AG04450 (cell line): ENCODE results near the gene TCF7L1. TPM values are rescaled to one million over a fixed set of nuclear protein-coding genes. Genes with fewer than 3 reads are reported as not detected.

ENCODE experiments used
- CTCF ChIA-PET: fragments of 300-600, 350-600 bp; formaldehyde crosslinking; extraction: SDS; loops from one replicate; lab custom pipeline; 2022; ENCODE audit warnings: antibody characterized with exemption, inconsistent platforms; lab: Charles Lee
- POLR2A ChIA-PET: fragments of 350-600 bp; formaldehyde crosslinking; extraction: SDS; loops from one replicate; lab custom pipeline; 2021; ENCODE audit warnings: antibody characterized with exemption, inconsistent platforms; lab: Yijun Ruan, JAX
- DNase-seq: peaks from one replicate; pipeline ENCODE4 v3.0.0-alpha.2; 2011; ENCODE audit warnings: low read depth, low spot score
- H3K27ac ChIP-seq: one replicate; pipeline ENCODE4 v1.5.1; 2012; ENCODE audit warnings: low read depth, low read length, control low read depth
- H3K27me3 ChIP-seq: one replicate; pipeline ENCODE4 v1.6.0; 2012; ENCODE audit warnings: low read length; ENCODE audit not compliant: control insufficient read depth, insufficient read depth
- H3K4me3 ChIP-seq: 2 replicates; pipeline ENCODE4 v1.5.1; 2011; ENCODE audit warnings: mild to moderate bottlenecking, low read depth, low read length, control low read depth
- H3K9me3 ChIP-seq: 2 replicates; pipeline ENCODE4 v1.5.1; 2012; ENCODE audit warnings: low read length; ENCODE audit not compliant: control insufficient read depth, insufficient read depth
- polyA plus RNA-seq: library from polyadenylated mRNA; depleted of rRNA; stranded (reverse); fragments of >200 nt; gene quantifications from 2 replicates; pipeline ENCODE4 v1.2.3, GENCODE V29; 2011
- TF ChIP-seq, protein P1 (sequence below): IDR thresholded peaks from 2 replicates; pipeline ENCODE4 v1.5.1; 2011; ENCODE audit warnings: low read depth, low read length, control low read depth, inconsistent platforms

TCF7L1 gene
- polyA plus RNA-seq, 1 experiment: 2.7 TPM

DNA sequence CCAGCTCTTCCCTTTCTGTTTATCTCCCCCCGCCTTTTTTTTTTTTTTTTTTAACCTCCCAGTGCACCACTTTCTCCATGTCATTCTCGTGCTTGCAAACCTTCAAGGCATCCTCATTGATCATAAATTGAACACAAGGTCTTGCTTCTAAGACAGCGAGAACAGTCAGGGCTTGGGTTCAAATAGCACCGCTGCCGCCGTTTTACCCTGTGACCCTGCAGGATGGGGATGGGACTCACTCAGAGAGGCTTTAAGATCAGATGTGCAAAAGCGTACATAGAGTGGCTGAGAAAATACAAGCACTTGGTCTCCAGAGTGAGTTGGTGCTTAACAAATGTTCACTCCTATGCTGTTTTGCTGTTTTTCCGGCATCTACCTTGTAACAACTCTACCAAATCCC lies 93.6 kb downstream of the TCF7L1 start:
- DNase-seq: no peak
- no peak overlapping the region for H3K27ac ChIP-seq
- no peak overlapping the region for H3K4me3 ChIP-seq
- CTCF ChIA-PET: interaction anchor here (0.7 kb wide), 1 partner anchor 58 kb away, joined by 7 read pairs; no protein-coding TSS in a partner anchor
- POLR2A ChIA-PET: no interaction called here
- no peaks in the 10 kb centered on the region for H3K27me3 ChIP-seq
- H3K9me3 ChIP-seq: no peaks in the 10 kb centered on the region
- TF ChIP-seq, protein P1, sequence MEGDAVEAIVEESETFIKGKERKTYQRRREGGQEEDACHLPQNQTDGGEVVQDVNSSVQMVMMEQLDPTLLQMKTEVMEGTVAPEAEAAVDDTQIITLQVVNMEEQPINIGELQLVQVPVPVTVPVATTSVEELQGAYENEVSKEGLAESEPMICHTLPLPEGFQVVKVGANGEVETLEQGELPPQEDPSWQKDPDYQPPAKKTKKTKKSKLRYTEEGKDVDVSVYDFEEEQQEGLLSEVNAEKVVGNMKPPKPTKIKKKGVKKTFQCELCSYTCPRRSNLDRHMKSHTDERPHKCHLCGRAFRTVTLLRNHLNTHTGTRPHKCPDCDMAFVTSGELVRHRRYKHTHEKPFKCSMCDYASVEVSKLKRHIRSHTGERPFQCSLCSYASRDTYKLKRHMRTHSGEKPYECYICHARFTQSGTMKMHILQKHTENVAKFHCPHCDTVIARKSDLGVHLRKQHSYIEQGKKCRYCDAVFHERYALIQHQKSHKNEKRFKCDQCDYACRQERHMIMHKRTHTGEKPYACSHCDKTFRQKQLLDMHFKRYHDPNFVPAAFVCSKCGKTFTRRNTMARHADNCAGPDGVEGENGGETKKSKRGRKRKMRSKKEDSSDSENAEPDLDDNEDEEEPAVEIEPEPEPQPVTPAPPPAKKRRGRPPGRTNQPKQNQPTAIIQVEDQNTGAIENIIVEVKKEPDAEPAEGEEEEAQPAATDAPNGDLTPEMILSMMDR: no peak

DNA sequence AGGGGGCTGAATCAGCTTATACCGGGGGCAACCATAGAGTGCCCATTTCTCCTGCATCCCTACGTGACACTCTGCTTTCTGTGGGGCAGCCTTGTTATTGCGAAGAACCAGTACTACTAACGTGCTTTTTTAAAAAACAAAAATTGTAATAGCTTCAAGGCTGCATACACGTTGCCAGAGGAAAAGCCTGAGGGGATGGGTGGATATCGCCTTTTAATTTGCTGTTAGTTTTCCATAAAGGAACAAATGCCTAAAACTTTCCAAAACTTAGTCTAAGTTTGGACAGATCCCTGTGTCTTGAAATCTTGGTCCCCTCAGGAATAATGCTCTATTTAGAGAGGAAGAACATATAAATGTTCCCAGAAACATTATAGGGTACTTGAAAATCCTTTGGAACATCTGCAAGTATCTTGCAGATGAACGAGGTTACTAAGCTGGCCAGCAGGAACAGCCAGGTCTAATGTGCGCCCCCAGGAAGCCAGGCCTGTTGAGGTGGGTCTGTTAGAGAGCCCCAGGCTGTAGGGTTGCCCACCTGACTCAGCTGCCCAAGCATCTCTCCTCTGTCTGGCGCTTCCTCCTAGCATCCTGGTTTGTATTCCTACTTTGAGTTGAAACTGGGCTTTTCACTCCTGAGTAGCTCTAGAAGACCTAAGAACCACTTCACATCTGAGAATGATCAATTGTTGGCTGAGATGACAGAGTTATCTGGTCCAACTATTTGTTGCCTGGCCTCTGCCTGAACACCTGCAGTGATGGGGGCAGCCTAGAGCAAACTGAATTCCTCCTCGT lies 97.7 kb downstream of the TCF7L1 start:
- POLR2A ChIA-PET: no interaction called here
- no peak overlapping the region for H3K27ac ChIP-seq
- H3K4me3 ChIP-seq: no peak overlapping the region
- H3K9me3 ChIP-seq: no peaks in the 10 kb centered on the region
- TF ChIP-seq, protein P1: no peak
- CTCF ChIA-PET: interaction anchor here (1.9 kb wide), 1 partner anchor 164 kb away, joined by 4 read pairs; no protein-coding TSS in a partner anchor
- no peaks in the 10 kb centered on the region for H3K27me3 ChIP-seq
- DNase-seq: no peak

DNA sequence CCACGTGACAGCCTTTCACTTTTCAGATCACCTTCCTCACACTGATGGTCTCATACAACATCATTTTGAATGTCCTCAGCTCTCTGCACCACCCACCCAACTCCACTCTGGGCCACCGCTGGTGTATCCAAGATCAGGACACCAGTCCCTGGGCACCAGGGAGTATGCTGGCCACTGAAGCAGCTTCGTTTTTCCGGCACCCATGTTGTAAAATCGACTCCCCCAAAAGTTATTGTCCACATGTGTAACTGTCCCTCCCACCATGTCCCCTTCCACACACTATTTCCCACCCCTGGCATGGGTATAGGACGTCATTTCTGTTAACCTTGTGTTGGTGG lies 98.2 kb downstream of the TCF7L1 start:
- H3K27me3 ChIP-seq: no peaks in the 10 kb centered on the region
- no peaks in the 10 kb centered on the region for H3K9me3 ChIP-seq
- POLR2A ChIA-PET: no interaction called here
- CTCF ChIA-PET: interaction anchor here (1.9 kb wide), 1 partner anchor 165 kb away, joined by 4 read pairs; no protein-coding TSS in a partner anchor
- TF ChIP-seq, protein P1: no peak
- H3K27ac ChIP-seq: no peak overlapping the region
- DNase-seq: no peak
- H3K4me3 ChIP-seq: no peak overlapping the region

DNA sequence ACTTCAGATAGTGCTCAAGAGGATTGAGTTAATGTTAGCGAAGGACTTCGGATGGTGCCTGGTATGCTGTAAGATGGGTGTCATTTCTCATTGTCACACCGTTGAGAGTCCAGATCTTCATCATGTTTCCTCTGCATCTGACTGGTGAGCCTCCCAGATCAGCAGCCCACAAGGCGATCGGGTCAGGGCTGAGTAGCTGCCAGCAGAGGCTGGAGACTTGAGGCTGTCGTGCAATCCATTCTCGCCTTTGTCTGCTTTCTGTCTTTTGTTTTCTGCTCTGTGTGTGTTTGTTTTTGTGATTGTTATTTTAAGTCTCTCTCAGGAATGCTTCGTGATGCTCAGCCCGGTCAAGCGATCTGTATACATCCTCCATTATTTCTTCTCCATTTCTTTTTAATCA lies 98.8 kb downstream of the TCF7L1 start:
- Histone ChIP-seq H3K4me3 (no peak overlapping the region), H3K27me3 (no peaks in the 10 kb centered on the region), H3K27ac (no peak overlapping the region), H3K9me3 (no peaks in the 10 kb centered on the region)
- POLR2A ChIA-PET: no interaction called here
- TF ChIP-seq, protein P1: no peak
- CTCF ChIA-PET: interaction anchor here (1.9 kb wide), 1 partner anchor 165 kb away, joined by 4 read pairs; no protein-coding TSS in a partner anchor
- DNase-seq: no peak

DNA sequence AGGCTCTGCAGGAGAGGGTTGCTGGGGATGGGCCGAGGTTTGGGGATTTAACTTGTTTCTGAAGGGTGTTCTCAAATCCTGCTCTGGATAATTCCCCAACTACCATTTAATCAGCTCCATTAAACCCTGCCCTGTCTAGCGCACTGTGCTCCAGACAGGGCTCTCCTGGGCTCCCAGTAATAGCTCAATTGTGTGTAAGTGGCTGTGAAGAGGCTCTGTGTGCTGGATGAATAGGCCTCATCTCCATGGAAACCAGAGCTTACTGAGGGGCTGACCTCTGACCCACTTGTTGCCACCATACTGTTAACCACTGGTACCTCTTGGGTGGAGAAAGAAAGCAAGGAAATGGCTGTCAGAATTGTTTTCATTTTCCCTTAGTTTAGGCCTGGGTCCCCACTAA lies 101.7 kb downstream of the TCF7L1 start:
- CTCF ChIA-PET: no interaction called here
- TF ChIP-seq, protein P1: no peak
- DNase-seq: no peak

More for the DNA sequence above, 101.7 kb downstream of the TCF7L1 start:
- H3K27me3 ChIP-seq: no peaks in the 10 kb centered on the region
- no peak overlapping the region for H3K4me3 ChIP-seq
- no peak overlapping the region for H3K27ac ChIP-seq
- no peaks in the 10 kb centered on the region; the same call in 1 of the 2 replicates for H3K9me3 ChIP-seq
- POLR2A ChIA-PET: no interaction called here
